ENCODE results near the gene ABCA9. TPM values are rescaled to one million over a fixed set of nuclear protein-coding genes. Genes with fewer than 3 reads are reported as not detected.

Gene ABCA9
- total and polyA plus RNA-seq, 9 of the 15 experiments (the other 6 are each of a cell fraction or from before 2014, with no cell fraction given) = 0.04 TPM; not detected in 8

GRCh38 chr17:68942389-68942788, 118.3 kb downstream of the ABCA9 start:
- DNase-seq (ENCODE audit: extremely low read depth in 1 of 4, low spot score in 3 of 4) (no peak), ATAC-seq (no peak), FAIRE-seq (no peak)
- H3K79me2 ChIP-seq (ENCODE audit: control insufficient read depth, insufficient read depth, low read length) = no peaks in the 10 kb centered on the region
- in situ Hi-C loops (cut with MboI) = no loop called here
- TF ChIP-seq NCOA4 (IDR thresholded peaks at IDR 0.05; ENCODE audit: partially characterized antibody) = no peak
- TF ChIP-seq ZNF3 (CRISPR knock-in tag; IDR thresholded peaks at IDR 0.05) = no peak
- TF ChIP-seq E2F3 (CRISPR knock-in tag; IDR thresholded peaks at IDR 0.05) = no peak
- TF ChIP-seq CTBP1 (IDR thresholded peaks at IDR 0.05; ENCODE audit: borderline replicate concordance) = no peak
- no peak for TF ChIP-seq GABPB1 (CRISPR knock-in tag; IDR thresholded peaks at IDR 0.05)
- no peak for TF ChIP-seq MBD1 (CRISPR knock-in tag; IDR thresholded peaks at IDR 0.05)
- TF ChIP-seq ZBTB5 (IDR thresholded peaks at IDR 0.05) = no peak
- no peak for TF ChIP-seq CAMTA2 (CRISPR knock-in tag; conservative IDR thresholded peaks at IDR 0.05)
- TF ChIP-seq BRF2 (IDR thresholded peaks at IDR 0.05; ENCODE audit: borderline replicate concordance, insufficient read depth, insufficient read length) = no peak
- no peak for TF ChIP-seq ATF6 (CRISPR knock-in tag; IDR thresholded peaks at IDR 0.05)
- TF ChIP-seq E2F5 (CRISPR knock-in tag; IDR thresholded peaks at IDR 0.05) = no peak
- H3K9me1 ChIP-seq (ENCODE audit: control insufficient read depth, insufficient read depth, low read length) = no peaks in the 10 kb centered on the region
- H3K4me2 ChIP-seq (ENCODE audit: insufficient read depth, low read length) = no peak overlapping the region
- H3K27me3 ChIP-seq (ENCODE audit: control insufficient read depth in 2 of 2, insufficient read depth in 2 of 2, low read length in 2 of 2) = no peaks in the 10 kb centered on the region
- ChIA-PET CTCF (ENCODE audit: low intra/inter-chr PET ratio) (no interaction called here), POLR2A (interaction anchor here (0.7 kb wide), 1 partner anchor 8 kb away, joined by 3 read pairs; no protein-coding TSS in a partner anchor)
- no peaks in the 10 kb centered on the region for H3K36me3 ChIP-seq (ENCODE audit: control insufficient read depth, insufficient read depth, low read length)
- H4K20me1 ChIP-seq (replicated peaks; ENCODE audit: control insufficient read depth, insufficient read depth, low read length) = no peaks in the 10 kb centered on the region
- WGBS (ENCODE audit: insufficient coverage, low coverage, missing lambda C conversion rate) = 54% methylated on average over 3 of the region's 3 CpGs
- H2AFZ ChIP-seq (ENCODE audit: low read depth, low read length) = no peak overlapping the region
- H3K4me1 ChIP-seq (replicated peaks in 1 of 2; ENCODE audit: control insufficient read depth in 2 of 2, insufficient read depth in 2 of 2, low read length in 2 of 2) = no peaks in the 10 kb centered on the region
- H3K9ac ChIP-seq (ENCODE audit: insufficient read depth in 1 of 2, low read depth in 2 of 2, low read length in 2 of 2) = no peak overlapping the region
- H3K4me3 ChIP-seq = no peak overlapping the region
- no TSS peak for BruUV-seq (replicated peaks)
- H3K9me3 ChIP-seq (replicated peaks; ENCODE audit: control insufficient read depth, insufficient read depth, low read depth, low read length) = no peaks in the 10 kb centered on the region
- intact Hi-C loops (cut with micrococcal nuclease) = no loop called here
- no peak overlapping the region for H3K27ac ChIP-seq (ENCODE audit: extremely low read depth, low read depth, low read length)
